Nephron progenitor cell (in vitro differentiated cells): ENCODE results near the gene FGD3.

Source experiments
- DNase-seq: peaks from one replicate; pipeline ENCODE4 v3.0.0; 2021
- H3K27ac Mint-ChIP-seq: 2 replicates; pipeline ENCODE4 v1.8.0; 2021; ENCODE audit warnings: mild to moderate bottlenecking, moderate library complexity, mixed read lengths
- H3K27me3 Mint-ChIP-seq: 2 replicates; pipeline ENCODE4 v1.8.0; 2021; ENCODE audit warnings: mild to moderate bottlenecking, low read depth, mixed read lengths; ENCODE audit not compliant: poor library complexity
- H3K36me3 Mint-ChIP-seq: 2 replicates; pipeline ENCODE4 v1.8.0; 2021; ENCODE audit warnings: low read depth, mixed read lengths
- H3K4me1 Mint-ChIP-seq: 2 replicates; pipeline ENCODE4 v1.8.0; 2021; ENCODE audit warnings: mixed read lengths
- H3K4me3 Mint-ChIP-seq: 2 replicates; pipeline ENCODE4 v1.8.0; 2021; ENCODE audit warnings: mild to moderate bottlenecking, moderate library complexity, mixed read lengths
- H3K9me3 Mint-ChIP-seq: 2 replicates; pipeline ENCODE4 v1.8.0; 2021; ENCODE audit warnings: mild to moderate bottlenecking, moderate library complexity, mixed read lengths
- CTCF ChIP-seq: fragments of 200-600 bp; sonication (generic); IDR thresholded peaks from 2 replicates; pipeline ENCODE4 v1.5.0; 2021; ENCODE audit warnings: antibody characterized with exemption

The FGD3 gene

GRCh38 chr9:92952906-92953610 lies 5.7 kb downstream of the FGD3 start:
- no peaks in the 10 kb centered on the region for H3K9me3 Mint-ChIP-seq
- H3K4me1 Mint-ChIP-seq = peaks cover 5% of the 10 kb centered on the region
- TF ChIP-seq CTCF = no peak
- H3K27me3 Mint-ChIP-seq = peaks cover 4% of the 10 kb centered on the region
- DNase-seq = no peak
- H3K36me3 Mint-ChIP-seq = no peaks in the 10 kb centered on the region
- H3K4me3 Mint-ChIP-seq = no peak overlapping the region
- H3K27ac Mint-ChIP-seq = no peak overlapping the region

DNA sequence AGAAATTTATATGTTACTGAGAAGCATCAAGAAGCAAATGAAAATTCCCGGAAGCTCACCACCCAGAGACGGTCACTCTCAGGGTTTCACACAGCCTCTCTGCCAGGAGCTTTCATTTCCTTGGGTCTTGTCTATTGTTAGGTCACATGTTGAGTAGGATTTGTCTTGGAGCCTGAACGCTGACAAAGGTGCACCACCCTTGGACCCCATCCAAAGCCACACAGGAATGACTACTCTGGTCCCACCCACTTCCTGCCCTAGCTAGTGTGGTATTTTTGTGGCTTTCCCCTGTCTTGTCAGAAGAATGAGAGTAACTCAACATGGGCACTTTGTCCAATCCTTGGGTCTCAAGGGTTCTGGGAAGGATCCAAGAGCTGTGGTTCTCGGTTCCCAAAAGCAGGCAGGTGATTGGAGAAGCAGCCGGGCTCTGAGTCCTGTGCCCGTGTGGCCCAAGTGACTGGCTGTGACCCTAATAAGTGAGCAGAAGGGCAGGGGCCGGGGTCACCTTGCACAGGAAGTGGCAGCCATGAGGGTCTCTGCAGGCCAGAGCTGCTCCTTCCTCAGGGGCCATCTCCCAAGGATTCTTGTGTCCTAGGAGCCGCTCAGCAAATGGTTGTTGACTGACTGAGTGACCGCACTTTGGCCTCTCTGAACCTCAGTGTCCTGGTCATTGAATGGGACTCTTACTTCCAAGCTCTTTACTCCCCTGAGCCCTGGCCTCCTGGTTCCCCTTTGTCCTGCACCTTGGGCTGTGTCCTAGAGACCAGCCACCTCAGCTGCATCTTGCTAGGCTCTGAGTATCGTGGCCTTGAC lies 6.9 kb downstream of the FGD3 start:
- Mint-ChIP-seq H3K9me3 (no peaks in the 10 kb centered on the region), H3K4me3 (no peak overlapping the region), H3K36me3 (no peaks in the 10 kb centered on the region), H3K27ac (no peak overlapping the region), H3K4me1 (no peaks in the 10 kb centered on the region), H3K27me3 (peaks cover 4% of the 10 kb centered on the region)
- TF ChIP-seq CTCF = no peak
- DNase-seq = no peak

GRCh38 chr9:92954886-92955285 lies 7.6 kb downstream of the FGD3 start:
- peaks cover 4% of the 10 kb centered on the region for H3K27me3 Mint-ChIP-seq
- peak overlapping the region; percentile 80 for H3K27ac Mint-ChIP-seq
- H3K4me3 Mint-ChIP-seq = no peak overlapping the region
- H3K36me3 Mint-ChIP-seq = no peaks in the 10 kb centered on the region
- DNase-seq = no peak
- no peaks in the 10 kb centered on the region for H3K9me3 Mint-ChIP-seq
- no peaks in the 10 kb centered on the region for H3K4me1 Mint-ChIP-seq
- TF ChIP-seq CTCF = no peak

- H3K27ac Mint-ChIP-seq = no peak overlapping the region
- TF ChIP-seq CTCF = no peak
These were observed 13.4 kb downstream of the FGD3 start for GRCh38 chr9:92960561-92961290.

GRCh38 chr9:92961627-92962302 lies 14.4 kb downstream of the FGD3 start:
- peaks cover 23% of the 10 kb centered on the region for H3K4me1 Mint-ChIP-seq
- TF ChIP-seq CTCF = no peak
- no peak for DNase-seq
- no peaks in the 10 kb centered on the region for H3K36me3 Mint-ChIP-seq
- H3K9me3 Mint-ChIP-seq = peaks cover 7% of the 10 kb centered on the region
- no peak overlapping the region for H3K27ac Mint-ChIP-seq
- no peaks in the 10 kb centered on the region for H3K27me3 Mint-ChIP-seq
- H3K4me3 Mint-ChIP-seq = no peak overlapping the region

More at GRCh38 chr9:92960561-92961290, 13.4 kb downstream of the FGD3 start:
- Mint-ChIP-seq H3K9me3 (peaks cover 7% of the 10 kb centered on the region), H3K27me3 (no peaks in the 10 kb centered on the region), H3K4me3 (no peak overlapping the region), H3K36me3 (no peaks in the 10 kb centered on the region), H3K4me1 (peaks cover 20% of the 10 kb centered on the region)
- no peak for DNase-seq
